Ectodermal cell (in vitro differentiated cells): ENCODE measurements around the gene SOX30.
"Not testable (repeated sequence)": the region's sequence is repeated elsewhere in the genome, so short reads cannot be mapped to it uniquely, and the experiment has no call there.

Experiments used
- H3K27ac ChIP-seq: 2 replicates; pipeline ENCODE4 v1.7.0; 2013; ENCODE audit warnings: mild to moderate bottlenecking, low read depth, low read length; ENCODE audit not compliant: insufficient read depth, poor library complexity, severe bottlenecking
- H3K27me3 ChIP-seq: 2 replicates; pipeline ENCODE4 v1.7.0; 2013; ENCODE audit warnings: mild to moderate bottlenecking, low read length; ENCODE audit not compliant: insufficient read depth, control insufficient read depth, poor library complexity, severe bottlenecking
- H3K36me3 ChIP-seq: one replicate; pipeline ENCODE4 v1.7.0; 2013; ENCODE audit warnings: low read length; ENCODE audit not compliant: control insufficient read depth, insufficient read depth
- H3K4me1 ChIP-seq: one replicate; pipeline ENCODE4 v1.7.0; 2013; ENCODE audit warnings: low read length; ENCODE audit not compliant: control insufficient read depth, insufficient read depth
- H3K4me3 ChIP-seq: 2 replicates; pipeline ENCODE4 v1.7.0; 2013; ENCODE audit warnings: low read depth, low read length, control low read depth; ENCODE audit not compliant: insufficient read depth
- H3K9me3 ChIP-seq: 2 replicates; pipeline ENCODE4 v1.7.0; 2013; ENCODE audit warnings: mild to moderate bottlenecking, low read length, moderate library complexity; ENCODE audit not compliant: control insufficient read depth
- WGBS, 2 experiments: methylation state at CpG; one replicate each; pipeline ENCODE4 v1.1.7; 2013; ENCODE audit warnings: missing lambda C conversion rate in 2 of 2; 5-methylcytosine and 5-hydroxymethylcytosine counted together

SOX30 gene

GRCh38 chr5:157680239-157680638, 28.0 kb upstream of the SOX30 start:
- Histone ChIP-seq H3K4me1 (no peaks in the 10 kb centered on the region), H3K9me3 (no peaks in the 10 kb centered on the region), H3K27ac (no peak overlapping the region), H3K27me3 (no peaks in the 10 kb centered on the region), H3K36me3 (no peaks in the 10 kb centered on the region), H3K4me3 (no peak overlapping the region)
- 97% methylated on average over 2 of the region's 2 CpGs for WGBS, 2 experiments

- H3K4me1 ChIP-seq: no peaks in the 10 kb centered on the region
- H3K4me3 ChIP-seq: no peak overlapping the region
Observed at GRCh38 chr5:157679801-157680200, 27.6 kb upstream of the SOX30 start.

GRCh38 chr5:157677931-157678330, 25.7 kb upstream of the SOX30 start:
- no peak overlapping the region for H3K4me3 ChIP-seq
- no peaks in the 10 kb centered on the region for H3K4me1 ChIP-seq
- peaks cover 2% of the 10 kb centered on the region for H3K27me3 ChIP-seq
- H3K36me3 ChIP-seq: no peaks in the 10 kb centered on the region
- no peak overlapping the region for H3K27ac ChIP-seq
- no peaks in the 10 kb centered on the region for H3K9me3 ChIP-seq
- WGBS, 2 experiments: 87 to 94% methylated on average over 3 of the region's 3 CpGs

More at GRCh38 chr5:157679801-157680200, 27.6 kb upstream of the SOX30 start:
- Histone ChIP-seq H3K27me3 (no peaks in the 10 kb centered on the region), H3K27ac (no peak overlapping the region), H3K36me3 (no peaks in the 10 kb centered on the region), H3K9me3 (no peaks in the 10 kb centered on the region)
- 93 to 94% methylated on average over 9 of the region's 9 CpGs for WGBS, 2 experiments

- not testable (repeated sequence) for H3K27ac ChIP-seq
- WGBS, 2 experiments: 81 to 84% methylated on average over 4 of the region's 4 CpGs
Observed at GRCh38 chr5:157674351-157674750, 22.1 kb upstream of the SOX30 start.

GRCh38 chr5:157672976-157673375, 20.7 kb upstream of the SOX30 start:
- Histone ChIP-seq H3K4me3 (no peak overlapping the region), H3K9me3 (no peaks in the 10 kb centered on the region), H3K4me1 (peaks cover 4% of the 10 kb centered on the region), H3K36me3 (no peaks in the 10 kb centered on the region), H3K27me3 (peaks cover 37% of the 10 kb centered on the region), H3K27ac (no peak overlapping the region)
- 90 to 92% methylated on average over 8 of the region's 8 CpGs for WGBS, 2 experiments

More at GRCh38 chr5:157674351-157674750, 22.1 kb upstream of the SOX30 start:
- H3K9me3 ChIP-seq, H3K36me3 ChIP-seq, H3K4me3 ChIP-seq, H3K4me1 ChIP-seq: not testable (repeated sequence)
- H3K27me3 ChIP-seq: peaks cover 37% of the 10 kb centered on the region

GRCh38 chr5:157671592-157672330, 19.5 kb upstream of the SOX30 start:
- no peaks in the 10 kb centered on the region for H3K9me3 ChIP-seq
- H3K36me3 ChIP-seq: no peaks in the 10 kb centered on the region
- H3K27me3 ChIP-seq: peaks cover 37% of the 10 kb centered on the region
- H3K27ac ChIP-seq: no peak overlapping the region
- peak overlapping the region; percentile 40 for H3K4me3 ChIP-seq
- peaks cover 4% of the 10 kb centered on the region for H3K4me1 ChIP-seq
- 52 to 53% methylated on average over 57 of the region's 57 CpGs for WGBS, 2 experiments

- Histone ChIP-seq H3K27me3 (peaks cover 37% of the 10 kb centered on the region), H3K4me3 (peak within 1 kb of the TSS; percentile 40), H3K4me1 (peaks cover 4% of the 10 kb centered on the region), H3K9me3 (no peaks in the 10 kb centered on the region), H3K36me3 (no peaks in the 10 kb centered on the region), H3K27ac (no peak within 1 kb of the TSS)
- WGBS, 2 experiments: 21 to 26% methylated on average over 58 to 59 of the region's 59 CpGs
Observed at GRCh38 chr5:157670662-157671591, 18.7 kb upstream of the SOX30 start, which contains the start of gene C5orf52. C5orf52 (plus strand) TSS chr5:157671533; CDS start chr5:157671615, 82 bp downstream.

GRCh38 chr5:157669701-157670097, 17.5 kb upstream of the SOX30 start:
- Histone ChIP-seq H3K27me3 (peaks cover 37% of the 10 kb centered on the region), H3K36me3 (no peaks in the 10 kb centered on the region), H3K4me1 (peaks cover 4% of the 10 kb centered on the region), H3K4me3 (no peak overlapping the region), H3K9me3 (no peaks in the 10 kb centered on the region), H3K27ac (no peak overlapping the region)
- WGBS, 2 experiments: 90% methylated on average over 6 of the region's 6 CpGs

GRCh38 chr5:157668356-157668755, 16.1 kb upstream of the SOX30 start:
- Histone ChIP-seq H3K27ac (no peak overlapping the region), H3K4me3 (no peak overlapping the region), H3K9me3 (no peaks in the 10 kb centered on the region), H3K36me3 (no peaks in the 10 kb centered on the region), H3K4me1 (peaks cover 4% of the 10 kb centered on the region), H3K27me3 (peaks cover 37% of the 10 kb centered on the region)
- 70 to 78% methylated on average over 1 of the region's 1 CpG for WGBS, 2 experiments

GRCh38 chr5:157665467-157666070, 13.3 kb upstream of the SOX30 start:
- no peak overlapping the region for H3K4me3 ChIP-seq
- WGBS, 2 experiments: 88 to 90% methylated on average over 1 of the region's 2 CpGs
- peaks cover 11% of the 10 kb centered on the region for H3K27me3 ChIP-seq
- H3K36me3 ChIP-seq: no peaks in the 10 kb centered on the region
- H3K27ac ChIP-seq: no peak overlapping the region
- H3K4me1 ChIP-seq: peaks cover 3% of the 10 kb centered on the region
- no peaks in the 10 kb centered on the region for H3K9me3 ChIP-seq
